IMR-90 (cell line): ENCODE measurements around the gene MRM2. TPM values are rescaled to one million over a fixed set of nuclear protein-coding genes. Genes with fewer than 3 reads are reported as not detected.

Experiments
- ATAC-seq: fragments of 200-7000 bp; cut with Tn5 transposase; 2 replicates; pipeline ENCODE4 v1.9.1; 2020; ENCODE audit warnings: low read depth, mild to moderate bottlenecking, moderate library complexity
- BruUV-seq: library from RNA; stranded (reverse); fragments of 400-500 nt; replicated peaks from 2 replicates; lab custom pipeline; 2021; lab: Mats Ljungman, UMichigan
- CTCF ChIA-PET: fragments of 300-600 bp; formaldehyde crosslinking; extraction: SDS; loops from one replicate; lab custom pipeline; 2021; ENCODE audit warnings: antibody characterized with exemption; lab: Yijun Ruan, JAX
- POLR2A ChIA-PET: fragments of 300-600 bp; sonication (Branson Sonifier 250); formaldehyde crosslinking; loops from one replicate; lab custom pipeline; 2022; ENCODE audit warnings: antibody characterized with exemption; ENCODE audit not compliant: unreplicated experiment; lab: Charles Lee
- DNase-seq: peaks from one replicate; pipeline ENCODE4 v3.0.0; 2013
- H2AFZ ChIP-seq: replicated peaks from 2 replicates; pipeline ENCODE3; 2013; ENCODE audit warnings: low read length, mild to moderate bottlenecking; ENCODE audit not compliant: poor library complexity
- H2AK5ac ChIP-seq: 2 replicates; pipeline ENCODE4 v1.6.1; 2013; ENCODE audit warnings: low read depth, low read length, inconsistent platforms
- H2AK9ac ChIP-seq: replicated peaks from 2 replicates; pipeline ENCODE3; 2013; ENCODE audit warnings: mild to moderate bottlenecking, low read depth, low read length, moderate library complexity; ENCODE audit not compliant: poor library complexity
- H2BK120ac ChIP-seq: 2 replicates; pipeline ENCODE4 v1.6.1; 2013; ENCODE audit warnings: low read depth, low read length, inconsistent platforms
- H2BK15ac ChIP-seq: 3 replicates; pipeline ENCODE4 v1.6.1; 2013; ENCODE audit warnings: low read depth, low read length, inconsistent platforms
- H2BK20ac ChIP-seq: 2 replicates; pipeline ENCODE4 v1.6.1; 2013; ENCODE audit warnings: low read depth, mild to moderate bottlenecking, inconsistent platforms, low read length, moderate library complexity
- H2BK5ac ChIP-seq: 2 replicates; pipeline ENCODE4 v1.6.1; 2013; ENCODE audit warnings: mild to moderate bottlenecking, low read depth, low read length, inconsistent platforms; ENCODE audit not compliant: poor library complexity, severe bottlenecking
- H3K14ac ChIP-seq: replicated peaks from 2 replicates; pipeline ENCODE4 v1.6.1; 2013; ENCODE audit warnings: low read depth, low read length, inconsistent platforms
- H3K18ac ChIP-seq: 2 replicates; pipeline ENCODE4 v1.6.1; 2013; ENCODE audit warnings: low read depth, low read length, control low read depth
- H3K23ac ChIP-seq: 2 replicates; pipeline ENCODE4 v1.6.1; 2013; ENCODE audit warnings: low read depth, low read length, inconsistent platforms
- H3K27ac ChIP-seq: 2 replicates; pipeline ENCODE4 v1.5.1; 2013; ENCODE audit warnings: mild to moderate bottlenecking, control low read depth, low read length; ENCODE audit not compliant: insufficient read depth
- H3K27me3 ChIP-seq: 2 replicates; pipeline ENCODE4 v1.6.1; 2013; ENCODE audit warnings: low read length; ENCODE audit not compliant: control insufficient read depth, insufficient read depth
- H3K36me3 ChIP-seq: 2 replicates; pipeline ENCODE4 v1.6.1; 2013; ENCODE audit warnings: low read length, mixed read lengths; ENCODE audit not compliant: control insufficient read depth, insufficient read depth
- H3K4ac ChIP-seq: 2 replicates; pipeline ENCODE4 v1.6.1; 2013; ENCODE audit warnings: low read depth, low read length, inconsistent platforms
- H3K4me1 ChIP-seq: 2 replicates; pipeline ENCODE4 v1.6.1; 2013; ENCODE audit warnings: low read length, mixed read lengths; ENCODE audit not compliant: control insufficient read depth, insufficient read depth
- H3K4me2 ChIP-seq: 2 replicates; pipeline ENCODE4 v1.6.1; 2013; ENCODE audit warnings: low read depth, mild to moderate bottlenecking, control low read depth, low read length, moderate library complexity
- H3K4me3 ChIP-seq: 2 replicates; pipeline ENCODE4 v1.5.1; 2013; ENCODE audit warnings: low read depth, mild to moderate bottlenecking, control low read depth, low read length, moderate library complexity; ENCODE audit not compliant: insufficient read depth
- H3K56ac ChIP-seq: 2 replicates; pipeline ENCODE4 v1.6.1; 2013; ENCODE audit warnings: low read length, inconsistent platforms; ENCODE audit not compliant: insufficient read depth; ENCODE audit errors: extremely low read depth
- H3K79me1 ChIP-seq, 2 experiments: 2 replicates each; pipeline ENCODE4 v1.6.1; 2013; ENCODE audit warnings: low read length in 2 of 2, inconsistent platforms in 1 of 2, low read depth in 1 of 2
- H3K9ac ChIP-seq: 2 replicates; pipeline ENCODE4 v1.6.1; 2013; ENCODE audit warnings: low read depth, low read length, control low read depth
- H3K9me1 ChIP-seq: 2 replicates; pipeline ENCODE4 v1.6.1; 2013; ENCODE audit warnings: low read length, inconsistent platforms; ENCODE audit not compliant: insufficient read depth
- H3K9me3 ChIP-seq: 2 replicates; pipeline ENCODE4 v1.6.1; 2013; ENCODE audit warnings: low read length; ENCODE audit not compliant: control insufficient read depth, insufficient read depth
- H4K20me1 ChIP-seq: 2 replicates; pipeline ENCODE4 v1.6.1; 2013; ENCODE audit warnings: low read length, inconsistent platforms; ENCODE audit not compliant: insufficient read depth
- H4K5ac ChIP-seq: 2 replicates; pipeline ENCODE4 v1.6.1; 2013; ENCODE audit warnings: mild to moderate bottlenecking, low read depth, low read length, control low read depth
- H4K8ac ChIP-seq, 2 experiments: 2 replicates each; pipeline ENCODE4 v1.6.1; 2013; ENCODE audit warnings: low read depth in 2 of 2, low read length in 2 of 2, control low read depth in 1 of 2, inconsistent platforms in 1 of 2
- H4K91ac ChIP-seq: 2 replicates; pipeline ENCODE4 v1.6.1; 2013; ENCODE audit warnings: low read depth, low read length, inconsistent platforms; ENCODE audit not compliant: insufficient read depth
- BHLHE40 ChIP-seq: fragments of 150-350 bp; IDR thresholded peaks from 2 replicates; pipeline ENCODE4 v1.6.1; 2016; ENCODE audit warnings: mild to moderate bottlenecking, low read depth, low read length
- CEBPB ChIP-seq: IDR thresholded peaks from 2 replicates; pipeline ENCODE4 v1.6.1; 2012; ENCODE audit warnings: low read depth, low read length, improper control_type of control experiment
- CHD1 ChIP-seq: IDR thresholded peaks from 2 replicates; pipeline ENCODE4 v1.6.1; 2012; ENCODE audit warnings: low read depth, low read length, improper control_type of control experiment
- FOS ChIP-seq: fragments of 150-350 bp; IDR thresholded peaks from 2 replicates; pipeline ENCODE4 v1.6.1; 2016; ENCODE audit warnings: low read depth, low read length
- MAFK ChIP-seq: IDR thresholded peaks from 2 replicates; pipeline ENCODE4 v1.6.1; 2012; ENCODE audit warnings: low read depth, low read length, improper control_type of control experiment
- MAZ ChIP-seq: IDR thresholded peaks from 2 replicates; pipeline ENCODE4 v1.6.1; 2012; ENCODE audit warnings: low read depth, mild to moderate bottlenecking, low read length, improper control_type of control experiment, moderate library complexity, borderline replicate concordance
- MXI1 ChIP-seq: IDR thresholded peaks from 2 replicates; pipeline ENCODE4 v1.6.1; 2012; ENCODE audit warnings: low read depth, mild to moderate bottlenecking, low read length, moderate library complexity, borderline replicate concordance
- NFE2L2 ChIP-seq: fragments of 150-350 bp; IDR thresholded peaks from 2 replicates; pipeline ENCODE4 v1.6.1; 2016; ENCODE audit warnings: low read depth, mild to moderate bottlenecking, low read length
- POLR2A ChIP-seq: IDR thresholded peaks from 2 replicates; pipeline ENCODE4 v1.6.1; 2012; ENCODE audit warnings: mild to moderate bottlenecking, low read depth, low read length
- RAD21 ChIP-seq: IDR thresholded peaks from 2 replicates; pipeline ENCODE4 v1.6.1; 2012; ENCODE audit warnings: low read length, improper control_type of control experiment
- RCOR1 ChIP-seq: IDR thresholded peaks from 2 replicates; pipeline ENCODE4 v1.6.1; 2012; ENCODE audit warnings: mild to moderate bottlenecking, low read length, improper control_type of control experiment; ENCODE audit not compliant: insufficient replicate concordance
- RFX5 ChIP-seq: IDR thresholded peaks from 2 replicates; pipeline ENCODE4 v1.8.0; 2012; ENCODE audit warnings: low read depth, mild to moderate bottlenecking, low read length, moderate library complexity
- SMC3 ChIP-seq: fragments of 150-350 bp; IDR thresholded peaks from 2 replicates; pipeline ENCODE4 v1.6.1; 2016; ENCODE audit warnings: low read depth, mild to moderate bottlenecking, antibody characterized with exemption, low read length, moderate library complexity
- USF2 ChIP-seq: fragments of 150-350 bp; IDR thresholded peaks from 2 replicates; pipeline ENCODE4 v1.6.1; 2017; ENCODE audit warnings: mild to moderate bottlenecking, antibody characterized with exemption, low read length, low read depth
- WGBS, 2 experiments: methylation state at CpG; one replicate each; pipeline versions ENCODE4 v1.1.5 to v1.1.7; 2013; ENCODE audit warnings: missing lambda C conversion rate in 2 of 2; ENCODE audit not compliant: insufficient read length in 1 of 2; ENCODE audit errors: extremely low coverage in 2 of 2; 5-methylcytosine and 5-hydroxymethylcytosine counted together
- dilution Hi-C: fragments of 300-500 bp; cut with HindIII; formaldehyde crosslinking; loops from one replicate; pipeline ENCODE4 v1.14.3; 2018; ENCODE audit warnings: low sequenced_read_pairs; ENCODE audit not compliant: unreplicated experiment
- in situ Hi-C: fragments of 300-500 bp; cut with MboI; formaldehyde crosslinking; loops from 3 replicates; pipeline ENCODE4 v1.14.3; 2019; ENCODE audit warnings: low sequenced_read_pairs, inconsistent platforms, mixed read lengths
- intact Hi-C: fragments of 100-400 bp; cut with micrococcal nuclease; formaldehyde crosslinking; loops from 2 replicates; pipeline ENCODE4 v1.10.0; 2022
- polyA plus RNA-seq, 3 experiments: library from polyadenylated mRNA; depleted of rRNA; stranded (reverse); fragments of >200 nt; gene quantifications; 2 replicates each; pipeline ENCODE4 v1.2.3, GENCODE V29; 2012; ENCODE audit warnings: low replicate concordance in 1 of 3
- total RNA-seq: library from RNA; depleted of rRNA; stranded (reverse); fragments of >200 nt; gene quantifications from 2 replicates; pipeline ENCODE4 v1.2.3, GENCODE V29; 2012
- TF ChIP-seq, protein P1 (sequence below): conservative IDR thresholded peaks from 2 replicates; pipeline ENCODE4 v1.5.1; 2012; ENCODE audit warnings: mild to moderate bottlenecking, low read depth, low read length, improper control_type of control experiment
- TF ChIP-seq, protein P2 (sequence below): fragments of 150-350 bp; IDR thresholded peaks from 2 replicates; pipeline ENCODE4 v1.6.1; 2016; ENCODE audit warnings: low read depth, mild to moderate bottlenecking, low read length, moderate library complexity, borderline replicate concordance

Gene MRM2
- total and polyA plus RNA-seq, 2 of the 4 experiments (the other 2 are of a cell fraction) = 19.1 to 23.8 TPM

DNA sequence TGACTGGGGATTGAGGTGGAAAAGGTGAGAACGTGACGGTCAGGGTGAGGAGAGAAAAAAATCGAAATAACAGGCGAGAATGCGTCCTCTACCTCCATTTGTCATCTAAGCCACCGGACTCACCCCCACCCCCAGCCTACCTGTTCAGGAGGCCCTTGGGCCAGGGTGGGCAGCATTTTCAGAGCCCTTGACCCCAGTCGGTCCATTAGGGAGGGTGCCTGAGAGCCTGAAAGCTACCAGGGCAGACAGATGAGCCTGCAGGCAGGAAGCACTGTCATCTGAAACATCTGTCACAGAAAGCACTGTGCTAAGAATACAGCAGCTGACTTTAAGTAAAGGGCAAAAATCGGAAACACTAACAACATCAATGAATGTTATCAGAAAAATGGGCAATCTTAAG, 56.3 kb downstream of the MRM2 start:
- Histone ChIP-seq H2BK120ac (no peak overlapping the region), H3K27me3 (no peaks in the 10 kb centered on the region), H2BK15ac (no peak overlapping the region), H3K4me3 (no peak overlapping the region), H3K14ac (no peak overlapping the region), H3K56ac (no peak overlapping the region), H4K8ac (no peak overlapping the region; a peak in 1 of 4 replicates), H3K9me3 (no peaks in the 10 kb centered on the region; the same call in 1 of the 2 replicates), H2BK20ac (no peak overlapping the region), H2AK9ac (no peak overlapping the region), H3K9ac (no peak overlapping the region), H2BK5ac (no peak overlapping the region), H3K4me1 (no peaks in the 10 kb centered on the region), H4K20me1 (no peaks in the 10 kb centered on the region), H3K79me1 (peaks cover 16 to 38% of the 10 kb centered on the region in 2 experiments; a peak in 3 of 4 replicates), H3K4me2 (no peak overlapping the region), H3K27ac (no peak overlapping the region), H2AK5ac (no peak overlapping the region), H4K91ac (no peak overlapping the region), H3K18ac (no peak overlapping the region), H2AFZ (no peak overlapping the region), H3K9me1 (peaks cover 3% of the 10 kb centered on the region; the same call in 1 of the 2 replicates), H3K4ac (no peak overlapping the region), H3K36me3 (peaks cover 4% of the 10 kb centered on the region), H3K23ac (no peak overlapping the region), H4K5ac (no peak overlapping the region)
- BruUV-seq = no TSS peak
- no peak for ATAC-seq
- CTCF ChIA-PET = no interaction called here
- intact Hi-C loops = no loop called here
- 67% methylated on average over 1 of the region's 8 CpGs; no CpG with 5 or more reads in 1 of the 2 experiments for WGBS, 2 experiments
- DNase-seq = no peak
- in situ Hi-C loops = no loop called here
- dilution Hi-C loops = no loop called here
- TF ChIP-seq MXI1 (no peak), MAFK (no peak), FOS (no peak), CHD1 (no peak), CEBPB (no peak), SMC3 (no peak), MAZ (no peak), POLR2A (no peak), RAD21 (no peak), RCOR1 (no peak), RFX5 (no peak), NFE2L2 (no peak), BHLHE40 (no peak), USF2 (no peak)
- TF ChIP-seq, protein P1, sequence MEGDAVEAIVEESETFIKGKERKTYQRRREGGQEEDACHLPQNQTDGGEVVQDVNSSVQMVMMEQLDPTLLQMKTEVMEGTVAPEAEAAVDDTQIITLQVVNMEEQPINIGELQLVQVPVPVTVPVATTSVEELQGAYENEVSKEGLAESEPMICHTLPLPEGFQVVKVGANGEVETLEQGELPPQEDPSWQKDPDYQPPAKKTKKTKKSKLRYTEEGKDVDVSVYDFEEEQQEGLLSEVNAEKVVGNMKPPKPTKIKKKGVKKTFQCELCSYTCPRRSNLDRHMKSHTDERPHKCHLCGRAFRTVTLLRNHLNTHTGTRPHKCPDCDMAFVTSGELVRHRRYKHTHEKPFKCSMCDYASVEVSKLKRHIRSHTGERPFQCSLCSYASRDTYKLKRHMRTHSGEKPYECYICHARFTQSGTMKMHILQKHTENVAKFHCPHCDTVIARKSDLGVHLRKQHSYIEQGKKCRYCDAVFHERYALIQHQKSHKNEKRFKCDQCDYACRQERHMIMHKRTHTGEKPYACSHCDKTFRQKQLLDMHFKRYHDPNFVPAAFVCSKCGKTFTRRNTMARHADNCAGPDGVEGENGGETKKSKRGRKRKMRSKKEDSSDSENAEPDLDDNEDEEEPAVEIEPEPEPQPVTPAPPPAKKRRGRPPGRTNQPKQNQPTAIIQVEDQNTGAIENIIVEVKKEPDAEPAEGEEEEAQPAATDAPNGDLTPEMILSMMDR = no peak
- TF ChIP-seq, protein P2, sequence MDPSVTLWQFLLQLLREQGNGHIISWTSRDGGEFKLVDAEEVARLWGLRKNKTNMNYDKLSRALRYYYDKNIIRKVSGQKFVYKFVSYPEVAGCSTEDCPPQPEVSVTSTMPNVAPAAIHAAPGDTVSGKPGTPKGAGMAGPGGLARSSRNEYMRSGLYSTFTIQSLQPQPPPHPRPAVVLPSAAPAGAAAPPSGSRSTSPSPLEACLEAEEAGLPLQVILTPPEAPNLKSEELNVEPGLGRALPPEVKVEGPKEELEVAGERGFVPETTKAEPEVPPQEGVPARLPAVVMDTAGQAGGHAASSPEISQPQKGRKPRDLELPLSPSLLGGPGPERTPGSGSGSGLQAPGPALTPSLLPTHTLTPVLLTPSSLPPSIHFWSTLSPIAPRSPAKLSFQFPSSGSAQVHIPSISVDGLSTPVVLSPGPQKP = no peak
- POLR2A ChIA-PET = no interaction called here
